HepG2 (cell line): ENCODE data around the gene MIDN. TPM values are rescaled to one million over a fixed set of nuclear protein-coding genes. Genes with fewer than 3 reads are reported as not detected.

Experiments used
- BCLAF1 ChIP-seq: fragments of 450-650 bp; IDR thresholded peaks from 2 replicates; pipeline ENCODE4 v1.6.1; 2017; ENCODE audit warnings: mild to moderate bottlenecking
- CENPBD1 ChIP-seq: sonication (generic); formaldehyde crosslinking; IDR thresholded peaks from 2 replicates; pipeline ENCODE4 v1.8.0; 2022; ENCODE audit warnings: missing genetic modification reagents, low read depth, mild to moderate bottlenecking, borderline replicate concordance
- HES4 ChIP-seq: sonication (generic); formaldehyde crosslinking; IDR thresholded peaks from 2 replicates; pipeline ENCODE4 v1.9.0; 2021; ENCODE audit warnings: mild to moderate bottlenecking, missing genetic modification reagents, borderline replicate concordance
- MEIS2 ChIP-seq: sonication (generic); formaldehyde crosslinking; IDR thresholded peaks from 2 replicates; pipeline ENCODE4 v1.9.0; 2021; ENCODE audit warnings: mild to moderate bottlenecking, missing genetic modification reagents
- NFE2L1 ChIP-seq: sonication (generic); formaldehyde crosslinking; IDR thresholded peaks from 2 replicates; pipeline ENCODE4 v1.4.0; 2020; ENCODE audit warnings: missing genetic modification reagents, mild to moderate bottlenecking, borderline replicate concordance
- RERE ChIP-seq: IDR thresholded peaks from 2 replicates; pipeline ENCODE4 v1.6.1; 2016; ENCODE audit warnings: low read depth, missing genetic modification reagents, missing compliant biosample characterization
- SKIL ChIP-seq: sonication (generic); formaldehyde crosslinking; IDR thresholded peaks from 2 replicates; pipeline ENCODE4 v1.8.0; 2022; ENCODE audit warnings: missing genetic modification reagents, mild to moderate bottlenecking, moderate library complexity, borderline replicate concordance
- SMAD1 ChIP-seq: sonication (generic); formaldehyde crosslinking; IDR thresholded peaks from 2 replicates; pipeline ENCODE4 v1.4.0; 2020; ENCODE audit warnings: missing genetic modification reagents, low read depth, mild to moderate bottlenecking, borderline replicate concordance
- SMARCC2 ChIP-seq: fragments of 450-650 bp; IDR thresholded peaks from 2 replicates; pipeline ENCODE4 v1.6.1; 2017; ENCODE audit warnings: antibody characterized with exemption, mild to moderate bottlenecking
- ZMAT5 ChIP-seq: sonication (generic); formaldehyde crosslinking; IDR thresholded peaks from 2 replicates; pipeline ENCODE4 v1.5.0; 2020; ENCODE audit warnings: mild to moderate bottlenecking, low read depth, missing genetic modification reagents, borderline replicate concordance
- ZNF136 ChIP-seq: sonication (generic); formaldehyde crosslinking; IDR thresholded peaks from 2 replicates; pipeline ENCODE4 v1.8.1; 2022; ENCODE audit warnings: low read depth, mild to moderate bottlenecking, moderate library complexity, missing genetic modification reagents
- ZNF24 ChIP-seq: fragments of 450-650 bp; IDR thresholded peaks from 2 replicates; pipeline ENCODE4 v1.6.1; 2017; ENCODE audit warnings: antibody characterized with exemption, mild to moderate bottlenecking
- ZNF451 ChIP-seq: sonication (generic); formaldehyde crosslinking; IDR thresholded peaks from 2 replicates; pipeline ENCODE4 v1.5.0; 2020; ENCODE audit warnings: mild to moderate bottlenecking, missing genetic modification reagents
- ZNF563 ChIP-seq: sonication (generic); formaldehyde crosslinking; IDR thresholded peaks from 2 replicates; pipeline ENCODE4 v1.8.0; 2022; ENCODE audit warnings: mild to moderate bottlenecking, moderate library complexity, missing genetic modification reagents
- ZNF720 ChIP-seq: sonication (generic); formaldehyde crosslinking; IDR thresholded peaks from 2 replicates; pipeline ENCODE4 v1.4.0; 2020; ENCODE audit warnings: missing genetic modification reagents
- polyA plus RNA-seq, 8 experiments: library from polyadenylated mRNA; depleted of rRNA in 3 of 8; stranded (reverse) in 7 of 8; unstranded in 1 of 8; fragments of >200 nt; fragmentation: Illumina TruSeq in 4 of 8; extraction: Trizol in 4 of 8; gene quantifications; 2 replicates each; pipeline versions ENCODE4 v1.2.1 to v1.2.3, GENCODE V29; 2011 to 2016; ENCODE audit warnings: low read depth in 4 of 8, missing spikeins in 1 of 8, mixed read lengths in 1 of 8; ENCODE audit not compliant: insufficient read depth in 1 of 8
- total RNA-seq, 5 experiments: library from RNA; depleted of rRNA; stranded (reverse); fragments of >200 nt; fragmentation: Illumina TruSeq; extraction: Trizol; gene quantifications; 2 replicates each; pipeline ENCODE4 v1.2.3, GENCODE V29; 2016; ENCODE audit warnings: low read depth in 1 of 5
- TF ChIP-seq, protein P1 (sequence below): sonication (generic); formaldehyde crosslinking; IDR thresholded peaks from 2 replicates; pipeline ENCODE4 v1.8.1; 2023; ENCODE audit warnings: mild to moderate bottlenecking, missing genetic modification reagents

The MIDN gene
- total and polyA plus RNA-seq, 2 of the 13 experiments (the other 11 are each of a cell fraction or from before 2014, with no cell fraction given): 8.4 to 18.0 TPM

GRCh38 chr19:1252221-1252820, 3.9 kb downstream of the MIDN start (continued):
- TF ChIP-seq RERE (CRISPR knock-in tag): no peak
- no peak for TF ChIP-seq NFE2L1 (CRISPR knock-in tag)
- TF ChIP-seq SKIL (CRISPR knock-in tag): peak; percentile 86
- TF ChIP-seq HES4 (CRISPR knock-in tag): no peak
- TF ChIP-seq SMAD1 (CRISPR knock-in tag): no peak
- TF ChIP-seq ZNF451 (CRISPR knock-in tag): no peak
- TF ChIP-seq MEIS2: no peak
- TF ChIP-seq BCLAF1: no peak
- no peak; the same call in 1 of the 2 replicates for TF ChIP-seq ZNF563 (CRISPR knock-in tag)
- TF ChIP-seq ZNF720 (CRISPR knock-in tag): no peak
- TF ChIP-seq ZMAT5 (CRISPR knock-in tag): no peak
- TF ChIP-seq CENPBD1 (CRISPR knock-in tag): no peak
- no peak for TF ChIP-seq SMARCC2
- TF ChIP-seq ZNF24: no peak
- TF ChIP-seq, protein P1, sequence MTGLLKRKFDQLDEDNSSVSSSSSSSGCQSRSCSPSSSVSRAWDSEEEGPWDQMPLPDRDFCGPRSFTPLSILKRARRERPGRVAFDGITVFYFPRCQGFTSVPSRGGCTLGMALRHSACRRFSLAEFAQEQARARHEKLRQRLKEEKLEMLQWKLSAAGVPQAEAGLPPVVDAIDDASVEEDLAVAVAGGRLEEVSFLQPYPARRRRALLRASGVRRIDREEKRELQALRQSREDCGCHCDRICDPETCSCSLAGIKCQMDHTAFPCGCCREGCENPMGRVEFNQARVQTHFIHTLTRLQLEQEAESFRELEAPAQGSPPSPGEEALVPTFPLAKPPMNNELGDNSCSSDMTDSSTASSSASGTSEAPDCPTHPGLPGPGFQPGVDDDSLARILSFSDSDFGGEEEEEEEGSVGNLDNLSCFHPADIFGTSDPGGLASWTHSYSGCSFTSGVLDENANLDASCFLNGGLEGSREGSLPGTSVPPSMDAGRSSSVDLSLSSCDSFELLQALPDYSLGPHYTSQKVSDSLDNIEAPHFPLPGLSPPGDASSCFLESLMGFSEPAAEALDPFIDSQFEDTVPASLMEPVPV (CRISPR knock-in tag): no peak
- TF ChIP-seq ZNF136 (CRISPR knock-in tag): no peak
